Motor neuron (in vitro differentiated cells): ENCODE results near the gene DCP1A. TPM values are rescaled to one million over a fixed set of nuclear protein-coding genes. Genes with fewer than 3 reads are reported as not detected.

Source experiments
- ATAC-seq, 8 experiments: fragments of 200-7000 bp; cut with Tn5 transposase; replicated peaks in 6 of 8; 2 replicates each; pipeline ENCODE4 v1.8.0; 2021; ENCODE audit warnings: mild to moderate bottlenecking in 8 of 8, moderate library complexity in 8 of 8
- H3K27ac ChIP-seq, 2 donors: fragments of 250-450 bp; sonication (Bioruptor Pico); 2 replicates each; pipeline ENCODE4 v1.9.0; 2021; ENCODE audit warnings: antibody characterized with exemption in 2 of 2, mild to moderate bottlenecking in 2 of 2, moderate library complexity in 1 of 2
- H3K4me1 ChIP-seq, 2 donors: fragments of 250-450 bp; sonication (Bioruptor Pico); replicated peaks in 1 of 2; 2 replicates each; pipeline ENCODE4 v1.6.1; 2021; ENCODE audit warnings: antibody characterized with exemption in 2 of 2, mild to moderate bottlenecking in 2 of 2, moderate library complexity in 1 of 2
- H3K4me3 ChIP-seq, 5 donors: fragments of 250-450 bp; sonication (Bioruptor Pico); 2 replicates each; pipeline ENCODE4 v1.9.0; 2021; ENCODE audit warnings: antibody characterized with exemption in 5 of 5, mild to moderate bottlenecking in 5 of 5, moderate library complexity in 4 of 5
- WGBS, 10 experiments: fragments of 450-650 bp; shearing (Covaris generic); methylation state at CpG; one replicate each; pipeline ENCODE4 v1.0.0; 2022; 5-methylcytosine and 5-hydroxymethylcytosine counted together
- in situ Hi-C, 9 experiments: fragments of 400-800 bp; cut with MboI; loops; one replicate each; pipeline ENCODE4 v1.15.0; 2021; ENCODE audit warnings: low sequenced_read_pairs in 9 of 9, low pct_unique_long_range_greater_than_20kb in 2 of 9; ENCODE audit not compliant: unreplicated experiment in 9 of 9
- total RNA-seq, 8 experiments: library from RNA; unstranded; fragments of 300-600 nt; gene quantifications; 2 replicates each; pipeline versions ENCODE4 v1.2.3 to v1.2.4, GENCODE V29; 2022

The DCP1A gene
- total RNA-seq, 8 experiments from 2014 or later, result 9.9 to 28.7 (median 20.5) TPM

DNA sequence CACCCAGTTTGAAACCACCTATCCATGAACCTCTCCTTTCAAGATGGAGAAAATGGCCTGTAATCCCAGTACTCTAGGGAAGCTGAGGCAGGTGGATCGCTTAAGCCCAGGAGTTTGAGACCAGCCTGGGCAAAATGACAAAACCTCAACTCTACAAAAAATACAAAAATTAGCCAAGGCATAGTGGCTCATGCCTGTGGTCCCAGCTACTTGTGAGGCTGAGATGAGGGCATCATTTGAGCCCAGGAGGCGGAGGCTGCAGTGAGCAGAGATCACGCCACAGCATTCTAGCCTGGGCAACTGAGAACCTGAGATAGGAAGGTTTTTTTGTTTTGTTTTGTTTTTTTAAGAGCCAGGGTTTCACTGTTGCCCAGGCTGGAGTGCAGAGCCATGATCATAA is 96.9 kb downstream of the DCP1A start:
- WGBS, 10 experiments, result 80 to 100% (median 90%) methylated on average over 1 to 2 of the region's 3 CpGs; no CpG with 5 or more reads in 4 of the 10 experiments

DNA sequence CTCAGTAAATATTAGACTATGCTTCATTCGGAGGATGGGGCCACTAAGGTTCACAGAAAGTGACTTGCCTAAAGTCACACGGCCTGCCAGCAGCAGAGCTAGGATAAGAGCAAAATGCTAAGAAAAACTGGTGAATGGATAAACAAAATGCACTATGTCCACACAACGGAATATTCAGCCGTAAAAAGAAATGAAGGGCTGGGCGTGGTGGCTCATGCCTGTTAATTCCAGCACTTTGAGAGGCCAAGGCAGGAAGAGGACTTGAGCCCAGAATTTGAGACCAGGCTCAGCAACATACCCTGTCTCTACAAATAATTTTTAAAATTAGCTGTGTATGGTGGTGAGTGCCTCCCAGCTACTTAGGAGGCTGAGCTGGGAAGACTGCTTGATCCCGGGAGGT is 99.2 kb downstream of the DCP1A start:
- no peak overlapping the region for H3K4me3 ChIP-seq
- in situ Hi-C loops, result no loop called here

More for the DNA sequence above, 96.9 kb downstream of the DCP1A start:
- no peak overlapping the region for H3K4me3 ChIP-seq
- peaks cover 11 to 14% of the 10 kb centered on the region in 2 donors for H3K4me1 ChIP-seq
- ATAC-seq, result no peak
- in situ Hi-C loops, result no loop called here
- no peak overlapping the region for H3K27ac ChIP-seq

DNA sequence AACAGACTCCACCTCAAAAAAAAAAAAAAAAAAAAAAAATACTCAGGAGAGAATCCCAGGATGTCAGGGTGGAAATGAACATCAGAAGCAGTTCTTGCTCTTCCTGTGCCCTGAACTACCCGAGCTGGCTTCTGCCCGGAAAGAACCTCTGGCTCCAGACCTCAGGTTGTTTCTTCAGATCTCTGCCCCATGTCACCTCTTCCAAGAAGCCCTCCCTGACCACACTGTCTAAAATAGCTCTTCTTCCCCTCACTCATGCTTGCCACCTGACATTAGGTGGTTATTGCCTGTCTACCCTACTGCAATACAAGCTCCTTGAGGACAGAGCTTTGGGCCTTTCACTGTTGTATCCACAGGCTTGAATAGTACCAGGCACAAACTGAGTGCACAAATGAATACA is 99.7 kb downstream of the DCP1A start:
- WGBS, 10 experiments, result 100% methylated on average over 1 to 2 of the region's 2 CpGs; no CpG with 5 or more reads in 7 of the 10 experiments
- H3K4me3 ChIP-seq, result no peak overlapping the region
- no peak for ATAC-seq
- H3K27ac ChIP-seq, result no peak overlapping the region
- in situ Hi-C loops, result no loop called here
- peaks cover 14 to 15% of the 10 kb centered on the region in 2 donors for H3K4me1 ChIP-seq

More for the DNA sequence above, 99.2 kb downstream of the DCP1A start:
- ATAC-seq, result peak in 3 of 8 experiments; percentile 31 to 59 (median 53)
- 0 to 100% (median 95%) methylated on average over 1 to 6 of the region's 6 CpGs; no CpG with 5 or more reads in 2 of the 10 experiments for WGBS, 10 experiments
- H3K4me1 ChIP-seq, result peaks cover 13 to 15% of the 10 kb centered on the region in 2 donors
- H3K27ac ChIP-seq, result no peak overlapping the region

DNA sequence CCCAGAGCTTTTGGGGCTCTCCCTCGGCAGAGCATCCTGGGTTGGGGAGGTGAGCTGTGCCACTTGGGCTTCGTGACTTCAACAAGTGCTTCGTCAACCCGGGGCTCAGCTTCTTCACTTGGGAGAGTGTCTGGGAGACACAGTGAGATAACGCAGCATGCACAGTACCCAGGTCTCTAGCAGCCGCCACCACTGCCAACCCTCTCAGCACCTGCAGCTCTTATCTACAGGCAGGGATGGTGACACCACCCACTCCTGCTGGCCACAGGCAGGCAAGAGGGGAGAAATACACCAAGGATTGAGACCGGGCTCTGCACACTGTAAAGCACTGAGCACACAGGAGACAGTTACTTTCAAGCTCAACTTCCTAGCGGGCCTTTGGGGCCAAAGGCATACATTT is 103.1 kb downstream of the DCP1A start:
- WGBS, 10 experiments, result 80 to 100% (median 100%) methylated on average over 1 to 3 of the region's 8 CpGs; no CpG with 5 or more reads in 5 of the 10 experiments
- H3K4me3 ChIP-seq, result no peak overlapping the region
- no peak overlapping the region for H3K27ac ChIP-seq
- no peak for ATAC-seq
- in situ Hi-C loops, result no loop called here
- peaks cover 14 to 15% of the 10 kb centered on the region in 2 donors for H3K4me1 ChIP-seq

DNA sequence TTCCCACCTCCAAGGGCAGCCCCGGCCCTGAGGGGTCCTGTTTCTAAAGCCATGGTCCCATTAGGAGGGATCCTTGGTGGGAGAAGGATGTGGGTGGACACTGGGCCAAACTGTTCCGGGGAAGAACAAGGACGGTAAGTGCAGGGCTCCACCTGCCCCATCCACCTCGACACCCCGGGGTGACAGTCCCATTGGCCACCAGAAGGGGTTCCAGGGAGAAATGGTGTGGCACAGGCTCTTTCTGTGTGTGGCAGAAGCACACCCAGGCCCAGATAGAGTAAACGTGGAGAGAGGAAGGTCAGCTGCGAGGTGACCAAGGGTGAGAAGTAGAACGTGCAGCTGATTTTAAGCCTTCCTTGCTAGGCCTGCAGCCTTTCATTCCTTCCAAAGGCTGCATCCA is 103.6 kb downstream of the DCP1A start:
- in situ Hi-C loops, result no loop called here
- H3K4me3 ChIP-seq, result no peak overlapping the region
- WGBS, 10 experiments, result 87 to 100% (median 92%) methylated on average over 1 to 8 of the region's 8 CpGs; no CpG with 5 or more reads in 5 of the 10 experiments
- ATAC-seq, result peak in 1 of 8 experiments; percentile 15
- H3K4me1 ChIP-seq, result peaks cover 15% of the 10 kb centered on the region in 2 donors
- H3K27ac ChIP-seq, result no peak overlapping the region

DNA sequence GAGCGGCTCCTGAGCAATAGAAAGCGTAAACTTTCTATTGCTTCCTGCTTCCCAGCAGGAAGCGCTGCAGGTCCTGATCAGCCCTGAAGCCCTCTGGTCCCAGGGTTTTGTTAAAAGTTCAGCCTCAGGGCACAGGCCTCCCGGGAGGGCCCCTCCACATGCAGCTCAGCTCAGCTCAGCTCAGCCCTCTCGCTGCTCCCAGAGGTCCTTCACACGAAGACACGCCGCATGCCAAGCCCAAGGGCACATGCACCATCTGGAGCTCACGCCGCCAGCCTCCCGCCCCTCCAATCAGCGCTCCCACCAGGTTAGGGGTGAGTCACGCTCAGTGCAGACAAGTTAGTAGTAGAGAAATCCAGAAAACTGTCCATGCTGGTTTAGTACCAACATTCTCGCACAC is 104.2 kb downstream of the DCP1A start:
- peaks cover 15 to 16% of the 10 kb centered on the region in 2 donors for H3K4me1 ChIP-seq
- H3K4me3 ChIP-seq, result no peak overlapping the region
- WGBS, 10 experiments, result 19 to 80% (median 43%) methylated on average over 1 to 6 of the region's 14 CpGs; no CpG with 5 or more reads in 3 of the 10 experiments
- ATAC-seq, result peak; percentile 30 to 82 (median 73)
- H3K27ac ChIP-seq, result peak overlapping the region in 1 of 2 donors; percentile 32
- in situ Hi-C loops, result no loop called here

DNA sequence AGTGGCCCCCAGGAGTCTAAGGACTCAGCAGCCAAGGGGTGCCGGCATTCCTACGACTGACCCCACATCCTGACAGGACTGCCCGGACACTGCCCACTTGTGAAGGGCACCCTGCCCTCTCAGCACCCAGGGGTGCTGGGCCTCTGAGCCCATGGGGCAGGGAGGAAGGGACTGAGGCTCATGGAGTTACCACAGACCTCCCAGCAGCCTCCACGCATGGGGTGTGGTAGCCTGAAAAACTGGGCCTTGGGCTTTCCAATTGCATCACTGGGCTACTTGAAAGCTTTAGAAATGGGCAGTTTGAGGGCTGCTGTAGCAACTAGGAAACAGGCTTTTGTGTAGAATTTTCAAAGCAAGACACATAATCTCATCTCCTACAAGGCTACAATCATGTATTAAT is 104.7 kb downstream of the DCP1A start:
- ATAC-seq, result peak in 3 of 8 experiments; percentile 2 to 39 (median 37)
- peaks cover 15 to 16% of the 10 kb centered on the region in 2 donors for H3K4me1 ChIP-seq
- H3K4me3 ChIP-seq, result no peak overlapping the region
- in situ Hi-C loops, result no loop called here
- 92 to 100% methylated on average over 2 to 4 of the region's 4 CpGs; no CpG with 5 or more reads in 8 of the 10 experiments for WGBS, 10 experiments
- H3K27ac ChIP-seq, result peak overlapping the region in 1 of 2 donors; percentile 32

DNA sequence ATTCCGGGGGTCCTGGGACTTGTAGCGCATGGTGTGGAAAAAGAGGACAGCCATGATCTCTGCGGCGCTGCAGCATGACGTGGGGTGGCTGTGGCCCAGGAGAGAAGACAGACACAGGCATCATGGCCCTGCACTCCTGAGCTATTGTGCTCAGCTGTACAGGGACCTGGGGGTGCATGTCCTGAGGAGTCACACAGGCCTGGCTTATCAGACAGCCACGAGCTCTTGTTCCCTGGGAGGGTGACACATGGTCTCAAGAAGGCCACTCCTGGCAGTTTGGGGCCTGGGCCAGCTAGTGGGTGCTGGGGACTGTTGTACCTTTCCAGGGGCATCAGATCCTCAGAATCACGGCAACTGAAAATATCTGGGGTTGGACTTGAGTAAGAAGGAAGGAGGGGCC is 105.2 kb downstream of the DCP1A start:
- Histone ChIP-seq H3K4me1 (peaks cover 15 to 16% of the 10 kb centered on the region in 2 donors), H3K27ac (no peak overlapping the region), H3K4me3 (no peak overlapping the region)
- no peak for ATAC-seq
- 94 to 100% (median 100%) methylated on average over 1 to 3 of the region's 7 CpGs; no CpG with 5 or more reads in 7 of the 10 experiments for WGBS, 10 experiments
- in situ Hi-C loops, result no loop called here

DNA sequence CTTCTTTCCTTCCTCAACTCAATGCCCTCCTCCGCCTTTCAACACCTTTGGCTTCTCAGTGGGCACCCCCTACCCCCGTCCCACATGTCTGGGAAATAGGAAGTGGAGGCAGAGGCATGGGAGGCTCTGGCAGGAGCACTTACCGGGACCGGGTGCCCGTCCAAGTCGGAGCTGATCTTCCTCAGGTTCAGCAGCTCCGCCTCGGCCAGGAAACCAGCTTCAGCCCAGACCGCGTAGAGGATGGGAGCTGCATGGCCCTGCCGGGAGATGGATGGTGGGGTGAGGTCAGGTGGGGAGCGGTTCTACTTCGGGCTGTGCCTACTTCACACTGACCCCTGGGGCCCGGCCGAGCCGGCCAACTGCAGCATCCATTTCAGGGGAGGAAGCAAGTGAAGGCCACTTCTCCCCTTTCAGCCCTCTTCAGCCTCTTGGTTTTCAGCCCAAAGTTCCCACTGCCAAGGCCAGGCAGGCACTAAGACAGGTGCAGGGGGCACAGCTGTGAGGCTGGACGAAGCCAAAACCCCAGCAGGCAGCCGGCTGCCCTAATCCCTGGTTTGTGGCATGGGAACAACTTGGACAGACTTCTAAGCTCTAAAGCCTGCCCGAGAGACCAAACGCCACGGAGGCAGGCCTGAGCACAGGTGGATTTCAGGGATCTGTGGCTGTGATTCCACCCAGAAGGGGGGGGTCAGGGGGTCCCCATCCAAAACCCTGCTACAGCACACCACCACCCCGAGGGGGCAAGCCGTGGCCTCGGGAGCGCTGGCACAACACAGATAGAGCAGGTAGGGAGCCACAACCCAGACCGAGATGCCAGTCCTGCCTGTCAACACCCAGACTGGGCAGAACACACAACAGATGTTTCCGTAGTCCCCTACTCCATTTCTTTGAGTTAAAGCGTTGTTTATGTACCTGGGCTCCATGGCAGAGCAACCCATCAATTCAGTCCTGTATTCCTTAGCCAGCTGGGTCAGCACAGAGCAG is 106.1 kb downstream of the DCP1A start:
- WGBS, 10 experiments, result 67 to 100% (median 90%) methylated on average over 1 to 13 of the region's 28 CpGs; no CpG with 5 or more reads in 2 of the 10 experiments
- peaks cover 15 to 17% of the 10 kb centered on the region in 2 donors for H3K4me1 ChIP-seq
- no peak for ATAC-seq
- in situ Hi-C loops, result no loop called here
- no peak overlapping the region for H3K27ac ChIP-seq
- no peak overlapping the region for H3K4me3 ChIP-seq

DNA sequence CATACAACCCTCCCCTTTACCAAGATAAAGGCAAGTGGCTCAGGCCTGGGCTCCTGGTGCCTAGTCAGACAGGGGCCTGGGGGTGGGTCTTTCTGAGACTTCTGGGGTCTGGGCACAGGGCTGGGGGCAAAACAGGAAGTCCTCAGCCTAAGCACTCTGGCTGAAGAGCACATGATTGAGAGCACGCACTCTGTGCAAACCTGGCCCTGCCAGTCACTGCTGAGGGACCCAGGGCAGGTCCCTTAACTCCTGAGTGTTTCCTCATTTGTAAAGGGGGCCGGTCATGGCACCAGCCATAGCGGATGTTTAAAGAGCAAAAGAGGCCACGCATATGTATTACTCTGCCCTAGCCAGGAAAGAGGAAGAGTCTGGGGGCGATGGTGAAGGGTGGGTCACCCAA is 107.5 kb downstream of the DCP1A start:
- H3K27ac ChIP-seq, result no peak overlapping the region
- 40 to 100% (median 100%) methylated on average over 1 to 5 of the region's 5 CpGs; no CpG with 5 or more reads in 5 of the 10 experiments for WGBS, 10 experiments
- ATAC-seq, result no peak
- H3K4me3 ChIP-seq, result no peak overlapping the region
- in situ Hi-C loops, result no loop called here
- peaks cover 15 to 21% of the 10 kb centered on the region in 2 donors for H3K4me1 ChIP-seq

DNA sequence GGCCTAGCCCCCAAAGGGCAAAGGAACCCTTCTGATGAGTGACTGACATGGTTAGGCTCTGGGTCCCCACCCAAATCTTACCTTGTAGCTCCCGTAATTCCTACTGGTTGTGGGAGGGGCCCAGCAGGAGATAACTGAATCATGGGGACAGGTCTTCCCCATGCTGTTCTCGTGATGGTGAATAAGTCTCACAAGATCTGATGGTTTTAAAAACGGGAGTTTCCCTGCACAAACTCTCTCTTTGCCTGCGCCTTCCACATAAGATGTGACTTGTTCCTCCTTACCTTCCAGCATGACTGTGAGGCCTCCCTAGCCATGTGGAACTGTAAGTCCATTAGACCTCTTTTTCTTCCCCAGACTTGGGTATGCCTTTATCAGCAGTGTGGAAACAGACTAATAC is 108.5 kb downstream of the DCP1A start:
- no peak overlapping the region for H3K27ac ChIP-seq
- no peak for ATAC-seq
- H3K4me1 ChIP-seq, result peaks cover 14 to 21% of the 10 kb centered on the region in 2 donors
- no peak overlapping the region for H3K4me3 ChIP-seq
- 64 to 100% (median 96%) methylated on average over 1 to 4 of the region's 4 CpGs; no CpG with 5 or more reads in 5 of the 10 experiments for WGBS, 10 experiments
- in situ Hi-C loops, result no loop called here

DNA sequence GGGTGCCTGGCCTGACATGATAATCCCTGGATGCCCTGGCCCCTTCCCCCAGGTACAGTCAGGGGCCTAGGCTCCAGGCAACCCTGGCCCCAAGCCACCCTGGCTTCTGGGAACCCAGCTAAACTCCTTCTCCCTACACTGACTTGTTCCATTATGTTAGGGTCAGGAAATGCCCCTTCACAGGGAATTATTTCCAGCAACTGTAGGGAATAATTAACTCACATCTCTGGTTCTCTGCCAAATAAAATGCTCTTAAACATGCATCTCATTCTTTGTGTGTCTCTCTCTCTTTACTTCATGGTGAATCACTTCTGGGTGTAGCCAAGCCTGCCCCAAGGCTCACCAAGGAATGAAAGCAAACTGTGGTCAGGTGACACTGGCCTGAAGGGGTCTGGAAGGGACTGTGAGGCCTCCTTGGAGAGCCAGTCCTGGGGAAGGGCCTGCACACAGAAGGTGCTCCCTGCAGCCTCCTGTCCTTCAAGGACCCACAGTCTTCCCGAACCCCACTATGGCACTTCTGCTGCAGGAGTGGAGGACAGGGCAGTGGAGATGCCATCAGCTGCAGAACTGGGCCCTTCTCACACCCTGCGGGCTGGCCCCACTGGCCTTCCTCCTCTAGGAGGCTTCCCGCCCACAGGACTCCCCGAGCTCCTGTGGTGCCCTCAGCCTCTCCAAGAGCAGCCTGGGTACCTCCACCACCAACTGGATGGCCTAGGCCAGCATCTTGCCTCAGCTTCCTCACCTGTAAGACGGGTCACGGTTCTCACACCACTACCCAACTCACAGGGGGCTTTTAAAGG is 109.1 kb downstream of the DCP1A start:
- peak; percentile 34 to 81 (median 76) for ATAC-seq

More for the DNA sequence above, 109.1 kb downstream of the DCP1A start:
- Histone ChIP-seq H3K27ac (no peak overlapping the region), H3K4me3 (no peak overlapping the region), H3K4me1 (peaks cover 8 to 15% of the 10 kb centered on the region in 2 donors)
- 100% methylated on average over 2 of the region's 6 CpGs; no CpG with 5 or more reads in 9 of the 10 experiments for WGBS, 10 experiments
- in situ Hi-C loops, result no loop called here
